Urinary bladder (tissue), 4 donors: ENCODE data around the gene ITFG1. TPM values are rescaled to one million over a fixed set of nuclear protein-coding genes. Genes with fewer than 3 reads are reported as not detected.

Experiments
- DNase-seq: peaks from one replicate; pipeline ENCODE4 v3.0.0-alpha.2; 2015; ENCODE audit errors: extremely low spot score
- H3K27ac ChIP-seq: one replicate; pipeline ENCODE4 v1.5.1; 2013; ENCODE audit warnings: low read depth, mild to moderate bottlenecking, moderate library complexity
- H3K36me3 ChIP-seq: one replicate; pipeline ENCODE4 v1.6.1; 2013; ENCODE audit warnings: mild to moderate bottlenecking, moderate library complexity; ENCODE audit not compliant: insufficient read depth
- H3K4me1 ChIP-seq: one replicate; pipeline ENCODE4 v1.6.1; 2013; ENCODE audit warnings: mild to moderate bottlenecking, moderate library complexity; ENCODE audit not compliant: insufficient read depth
- H3K4me3 ChIP-seq: one replicate; pipeline ENCODE4 v1.5.1; 2013; ENCODE audit warnings: low read depth, low read length
- WGBS: extraction: QIAGEN DNeasy Blood & Tissue Kit; methylation state at CpG from one replicate; pipeline ENCODE4 v1.1.7; 2013; 5-methylcytosine and 5-hydroxymethylcytosine counted together
- polyA plus RNA-seq: library from polyadenylated mRNA; stranded (reverse); fragments of 200-250 nt; gene quantifications from one replicate; pipeline ENCODE4 v1.2.3, GENCODE V29; 2013
- total RNA-seq: library from RNA; depleted of rRNA; stranded (reverse); fragments of >200 nt; gene quantifications from one replicate; pipeline ENCODE4 v1.2.3, GENCODE V29; 2014
- donor health status: healthy with polysubstance abuse.
- donor health status: healthy.

The ITFG1 gene
- total and polyA plus RNA-seq, 2 donors: 44.9 to 125 TPM

DNA sequence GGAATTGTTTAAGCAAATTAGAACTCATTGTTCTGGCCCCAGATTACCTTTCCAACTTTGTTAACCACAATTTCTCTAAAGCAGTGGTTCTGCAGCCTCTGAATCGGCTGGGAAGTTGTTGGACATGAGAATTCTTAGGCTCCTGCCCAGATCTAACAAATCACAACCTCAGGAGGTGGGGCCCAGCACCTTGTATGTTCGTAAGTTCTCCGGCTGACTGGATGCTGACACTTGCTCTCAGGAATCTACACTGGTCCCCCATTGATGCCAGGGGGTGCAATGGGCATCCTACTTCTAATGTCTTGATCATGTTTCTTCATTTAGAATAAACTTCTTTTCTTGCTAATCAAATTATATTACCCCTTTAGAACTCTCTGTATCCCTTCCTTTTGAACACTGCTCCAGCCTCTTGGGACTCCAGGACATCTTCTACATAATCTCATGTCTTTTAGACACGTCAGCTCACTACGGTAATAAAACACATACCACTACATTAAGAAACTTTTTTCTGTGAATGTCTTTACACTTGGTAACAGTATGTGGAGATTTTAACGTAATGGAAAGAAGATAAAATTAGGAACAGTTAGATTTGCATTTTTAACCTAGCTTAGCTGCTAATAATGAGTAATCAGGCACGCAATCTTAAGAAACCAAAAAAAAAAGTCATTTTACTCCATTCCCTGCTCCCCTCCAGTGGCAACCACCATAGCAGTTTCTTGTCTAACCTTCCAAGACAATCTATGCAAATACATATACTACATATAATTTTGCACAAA, 143.2 kb downstream of the ITFG1 start:
- WGBS: 79% methylated on average over 7 of the region's 7 CpGs
- DNase-seq: no peak

GRCh38 chr16:47316442-47317015, 144.3 kb downstream of the ITFG1 start:
- Histone ChIP-seq H3K27ac (no peak overlapping the region), H3K36me3 (peaks cover 2% of the 10 kb centered on the region), H3K4me1 (no peaks in the 10 kb centered on the region), H3K4me3 (no peak overlapping the region)
- DNase-seq: no peak
- 70% methylated on average over 2 of the region's 2 CpGs for WGBS

More for the DNA sequence above, 143.2 kb downstream of the ITFG1 start:
- Histone ChIP-seq H3K36me3 (no peaks in the 10 kb centered on the region), H3K27ac (no peak overlapping the region), H3K4me1 (no peaks in the 10 kb centered on the region), H3K4me3 (no peak overlapping the region)

DNA sequence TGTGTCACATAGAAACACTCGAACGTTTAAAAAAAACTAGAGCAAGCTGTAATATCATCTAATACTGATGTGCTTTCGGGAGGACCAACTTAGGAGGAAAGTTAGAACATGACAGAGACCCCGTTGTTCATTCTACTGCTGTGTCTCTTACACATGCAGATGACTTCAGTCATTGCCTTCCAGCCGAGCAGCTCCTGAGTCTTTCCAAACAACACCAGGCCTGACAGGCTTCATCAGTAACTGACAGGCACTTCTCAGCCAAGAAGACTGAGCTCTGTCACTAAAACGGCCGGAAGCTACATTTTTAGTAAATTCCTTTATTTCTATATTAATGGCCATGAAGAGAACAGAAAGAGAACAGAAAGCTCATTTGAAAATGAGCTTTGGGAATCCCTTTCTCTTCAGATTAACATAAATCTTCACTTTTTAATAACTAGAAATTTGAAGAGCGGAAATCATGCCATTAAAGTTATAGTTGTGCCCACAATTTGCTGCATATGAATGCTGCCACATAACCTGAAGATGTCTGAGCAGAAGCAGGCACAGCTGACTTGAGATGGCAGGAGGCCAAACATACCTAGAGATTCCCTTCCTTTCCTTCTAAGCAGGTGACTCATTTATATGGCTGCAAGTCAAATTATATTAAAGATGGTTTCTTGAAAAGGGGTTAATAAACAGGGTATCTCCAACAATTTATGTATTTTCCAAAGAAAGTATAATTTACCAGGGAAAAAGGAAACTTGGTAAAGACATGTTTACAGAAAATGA, 148.9 kb downstream of the ITFG1 start:
- WGBS: 74% methylated on average over 8 of the region's 8 CpGs
- no peak for DNase-seq
- H3K4me3 ChIP-seq: no peak overlapping the region

GRCh38 chr16:47310792-47311211, 150.1 kb downstream of the ITFG1 start:
- Histone ChIP-seq H3K36me3 (peaks cover 4% of the 10 kb centered on the region), H3K27ac (no peak overlapping the region), H3K4me1 (no peaks in the 10 kb centered on the region), H3K4me3 (no peak overlapping the region)
- DNase-seq: no peak
- 73% methylated on average over 1 of the region's 1 CpG for WGBS

More for the DNA sequence above, 148.9 kb downstream of the ITFG1 start:
- H3K36me3 ChIP-seq: peaks cover 4% of the 10 kb centered on the region
- H3K27ac ChIP-seq: no peak overlapping the region
- H3K4me1 ChIP-seq: no peaks in the 10 kb centered on the region

DNA sequence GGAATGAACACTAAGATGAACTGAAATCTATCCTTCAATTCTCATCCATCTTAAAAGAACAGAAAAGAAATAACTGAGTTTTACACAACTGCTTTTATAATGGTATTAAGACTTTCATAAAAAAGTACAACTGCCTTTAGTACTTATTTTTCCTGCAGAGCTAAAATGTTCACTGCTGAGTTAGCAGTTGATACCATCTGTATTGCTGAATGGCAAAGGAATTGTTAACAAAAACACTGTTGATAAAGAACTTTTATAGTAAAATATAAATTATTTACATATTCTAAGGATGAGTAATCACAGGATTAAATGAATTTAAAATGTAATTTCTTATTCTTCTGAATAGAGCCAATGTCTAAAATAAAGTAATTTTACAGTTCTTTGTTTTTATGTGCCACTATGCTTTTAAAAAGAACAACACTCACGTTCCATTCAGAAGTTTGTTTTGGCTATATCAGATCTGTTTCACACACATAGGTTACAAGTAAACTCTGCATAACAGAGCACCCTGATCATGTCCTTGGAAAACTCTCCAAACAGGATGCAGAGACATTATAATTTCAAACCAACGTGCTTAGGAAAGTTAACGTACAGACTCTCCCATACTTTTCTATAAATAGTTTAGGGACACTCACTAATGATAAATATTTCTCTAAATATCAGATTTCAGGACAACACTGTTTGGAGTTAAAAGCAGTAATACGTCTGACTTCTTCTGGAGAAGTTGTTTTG, 151.1 kb downstream of the ITFG1 start:
- no peak for DNase-seq
- no peak overlapping the region for H3K27ac ChIP-seq
- H3K4me1 ChIP-seq: no peaks in the 10 kb centered on the region
- H3K36me3 ChIP-seq: peaks cover 4% of the 10 kb centered on the region
- H3K4me3 ChIP-seq: no peak overlapping the region
- 36% methylated on average over 4 of the region's 4 CpGs for WGBS

- H3K4me1 ChIP-seq: no peaks in the 10 kb centered on the region
- no peak overlapping the region for H3K4me3 ChIP-seq
- DNase-seq: no peak
- H3K36me3 ChIP-seq: peaks cover 4% of the 10 kb centered on the region
- H3K27ac ChIP-seq: no peak overlapping the region
- 27% methylated on average over 3 of the region's 3 CpGs for WGBS
Measured at GRCh38 chr16:47308601-47309000, 152.3 kb downstream of the ITFG1 start.

GRCh38 chr16:47304563-47304962, 156.3 kb downstream of the ITFG1 start:
- peaks cover 2% of the 10 kb centered on the region for H3K36me3 ChIP-seq
- no peaks in the 10 kb centered on the region for H3K4me1 ChIP-seq
- WGBS: 95% methylated on average over 1 of the region's 1 CpG
- DNase-seq: no peak
- no peak overlapping the region for H3K27ac ChIP-seq
- no peak overlapping the region for H3K4me3 ChIP-seq

DNA sequence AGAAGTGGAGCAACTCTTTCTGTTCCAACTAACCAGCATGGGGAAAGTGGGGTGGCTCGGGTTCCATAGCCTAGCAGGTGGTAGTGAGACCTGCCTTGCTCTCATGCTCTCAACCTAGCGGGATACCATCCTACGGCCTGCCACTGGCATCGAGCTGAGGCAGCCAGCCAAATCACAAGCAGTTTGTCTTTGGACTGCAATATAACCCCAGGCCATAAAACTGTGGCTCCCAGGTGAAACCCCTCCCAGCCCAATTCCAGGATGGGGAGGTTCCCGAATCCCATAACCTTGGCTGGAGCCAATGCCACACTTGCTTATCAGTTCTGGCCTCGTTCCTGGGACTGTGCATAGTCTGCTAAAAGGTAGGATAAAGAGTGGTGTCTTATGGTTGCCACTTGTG, 161.3 kb downstream of the ITFG1 start:
- 91% methylated on average over 6 of the region's 6 CpGs for WGBS
- H3K4me1 ChIP-seq: no peaks in the 10 kb centered on the region
- no peak for DNase-seq
- no peak overlapping the region for H3K27ac ChIP-seq
- H3K4me3 ChIP-seq: no peak overlapping the region
- H3K36me3 ChIP-seq: no peaks in the 10 kb centered on the region

- WGBS: 68% methylated on average over 5 of the region's 5 CpGs
- Histone ChIP-seq H3K4me1 (no peaks in the 10 kb centered on the region), H3K36me3 (peaks cover 2% of the 10 kb centered on the region), H3K4me3 (no peak overlapping the region), H3K27ac (no peak overlapping the region)
- no peak for DNase-seq
Measured at GRCh38 chr16:47284999-47285398, 175.9 kb downstream of the ITFG1 start.

DNA sequence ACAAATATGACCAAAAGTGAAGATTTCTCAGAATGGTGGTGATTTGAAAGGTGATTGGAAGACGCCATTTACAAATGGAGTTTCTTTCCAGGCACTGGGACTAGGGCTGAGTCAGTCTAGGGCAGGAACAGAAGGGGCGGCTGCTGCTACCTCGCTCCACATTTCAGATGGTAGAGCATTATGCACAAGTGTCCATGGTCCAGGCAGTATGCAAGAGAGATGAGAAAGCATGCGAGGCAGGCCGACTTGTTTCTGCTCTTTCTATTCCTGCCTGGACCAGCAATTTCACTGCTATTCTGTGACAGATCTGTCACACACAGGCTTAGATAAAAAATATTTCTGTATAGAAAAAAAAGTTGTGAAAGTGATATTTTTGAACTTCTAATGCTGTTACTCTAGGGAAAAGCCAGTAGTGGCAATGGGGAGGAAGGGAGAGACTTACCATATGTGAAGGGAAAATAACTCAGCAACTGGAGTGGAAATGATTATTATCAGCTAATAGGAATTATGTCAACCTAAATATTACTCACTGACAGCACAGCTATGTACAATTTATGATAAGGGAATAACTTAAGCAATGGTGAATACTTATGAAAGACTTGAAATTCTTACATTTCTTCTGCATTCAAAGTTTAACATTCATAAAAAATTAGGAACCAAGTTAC, 182.4 kb downstream of the ITFG1 start:
- H3K27ac ChIP-seq: no peak overlapping the region
- no peaks in the 10 kb centered on the region for H3K4me1 ChIP-seq
- DNase-seq: no peak
- no peak overlapping the region for H3K4me3 ChIP-seq
- WGBS: 91% methylated on average over 5 of the region's 5 CpGs
- no peaks in the 10 kb centered on the region for H3K36me3 ChIP-seq

DNA sequence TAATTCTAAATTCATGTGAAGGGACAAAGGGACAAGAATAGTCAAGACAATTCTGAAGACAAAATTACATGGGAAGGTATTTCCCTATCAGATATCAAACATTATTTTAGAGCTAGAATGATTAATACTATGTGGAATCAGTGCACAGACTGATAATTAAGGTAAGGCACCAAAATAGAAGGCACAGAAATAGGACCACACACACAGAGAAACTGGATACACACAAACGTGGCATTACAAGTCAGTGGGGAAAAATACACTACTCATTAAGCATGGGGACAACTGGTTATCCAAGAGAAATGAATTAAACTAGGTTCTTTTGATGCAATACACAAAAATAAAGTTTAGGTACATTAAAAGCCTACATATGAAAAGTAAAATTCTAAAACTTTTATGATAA, 184.3 kb downstream of the ITFG1 start:
- Histone ChIP-seq H3K4me1 (no peaks in the 10 kb centered on the region), H3K36me3 (no peaks in the 10 kb centered on the region), H3K4me3 (no peak overlapping the region), H3K27ac (no peak overlapping the region)
- 60% methylated on average over 1 of the region's 1 CpG for WGBS
- DNase-seq: no peak

DNA sequence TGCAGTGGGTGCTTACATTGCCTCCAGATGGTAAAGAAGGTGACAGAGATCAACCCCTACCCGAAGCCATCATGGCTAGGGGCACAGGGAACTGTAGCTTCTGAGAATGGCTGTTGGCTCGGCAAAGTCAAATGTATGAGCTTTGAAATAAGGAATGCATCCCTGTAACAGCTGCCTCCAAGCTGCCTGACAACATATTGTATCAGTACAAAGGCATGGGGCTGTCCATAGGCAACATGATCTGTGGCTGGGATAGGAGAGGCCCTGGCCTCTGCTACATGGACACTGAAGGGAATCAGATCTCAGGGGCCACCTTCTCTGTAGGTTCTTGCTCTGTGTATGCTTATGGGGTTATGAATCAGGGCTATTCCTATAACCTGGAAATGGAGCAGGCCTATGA, 197.9 kb downstream of the ITFG1 start:
- Histone ChIP-seq H3K4me3 (no peak overlapping the region), H3K4me1 (no peaks in the 10 kb centered on the region), H3K36me3 (peaks cover 3% of the 10 kb centered on the region), H3K27ac (no peak overlapping the region)
- DNase-seq: no peak
- 94% methylated on average over 2 of the region's 2 CpGs for WGBS

GRCh38 chr16:47260503-47260902, 200.4 kb downstream of the ITFG1 start:
- whole genome bisulfite sequencing: 42% methylated on average over 11 of the region's 11 CpGs
- Histone ChIP-seq H3K4me3 (no peak overlapping the region), H3K4me1 (no peaks in the 10 kb centered on the region), H3K36me3 (peaks cover 3% of the 10 kb centered on the region), H3K27ac (no peak overlapping the region)
- DNase-seq: no peak
